ENCODE data around the gene TNFSF13. TPM values are rescaled to one million over a fixed set of nuclear protein-coding genes. Genes with fewer than 3 reads are reported as not detected.

Gene TNFSF13
- total and polyA plus RNA-seq, 5 donors from 2014 or later: 0.41 to 1.6 (median 0.48) TPM; not detected in 1

DNA sequence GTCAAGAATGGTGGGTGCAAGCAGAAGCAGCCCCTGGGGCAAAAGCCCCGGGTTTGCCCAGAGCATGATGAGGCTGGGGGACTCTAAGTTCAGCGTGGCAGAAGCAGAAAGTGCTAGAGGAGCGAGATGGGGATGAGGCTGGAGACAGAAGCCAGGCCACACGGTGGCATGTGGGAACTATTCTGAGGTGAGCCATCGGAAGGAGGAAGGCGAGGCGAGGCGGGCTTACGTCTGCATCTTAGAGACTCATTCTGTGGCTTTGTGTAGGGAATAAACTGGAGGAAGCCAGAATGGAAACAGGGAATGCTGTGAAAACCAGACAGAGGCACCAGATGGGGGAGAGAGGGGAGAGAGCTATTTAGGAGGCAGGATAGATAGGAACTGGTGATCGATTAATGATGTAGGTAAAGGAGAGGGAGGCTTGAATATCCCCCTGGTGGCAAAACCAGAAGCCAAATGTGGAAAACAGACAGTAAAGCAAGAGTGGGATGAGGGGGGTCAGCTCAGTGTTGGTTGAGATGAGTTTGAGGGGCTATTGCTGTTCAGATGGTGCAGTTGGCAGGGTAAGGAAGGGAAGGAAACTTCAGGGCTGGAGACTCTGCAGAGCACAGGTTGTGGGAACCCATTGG is 3.1 kb upstream of the TNFSF13 start:
- Histone ChIP-seq H3K9me3 (ENCODE audit: control insufficient read depth in 2 of 2, low read length in 2 of 2) (no peaks in the 10 kb centered on the region), H3K36me3 (ENCODE audit: control insufficient read depth, insufficient read depth, low read length) (peaks cover 2% of the 10 kb centered on the region), H3K4me1 (ENCODE audit: control insufficient read depth, insufficient read depth, low read length, poor library complexity, severe bottlenecking) (peaks cover 42% of the 10 kb centered on the region), H3K4me3 (ENCODE audit: low read depth, low read length) (no peak overlapping the region), H3K27me3 (ENCODE audit: control insufficient read depth, insufficient read depth, low read length) (no peaks in the 10 kb centered on the region), H3K27ac (ENCODE audit: insufficient read depth, low read length, poor library complexity, severe bottlenecking) (no peak overlapping the region)
- peak overlapping the region in 2 of 4 donors; percentile 72 to 73 for H3K4me3 Mint-ChIP-seq
- peak overlapping the region; percentile 84 to 97 (median 92) for H3K27ac Mint-ChIP-seq
- DNase-seq: no peak
- no peak for ATAC-seq (ENCODE audit: low read depth in 2 of 2)
- peaks cover 7 to 71% (median 46%) of the 10 kb centered on the region in 4 donors for H3K4me1 Mint-ChIP-seq
- peaks cover 17% of the 10 kb centered on the region for H3K36me3 Mint-ChIP-seq
- H3K9me3 Mint-ChIP-seq: no peaks in the 10 kb centered on the region
- H3K27me3 Mint-ChIP-seq: no peaks in the 10 kb centered on the region

DNA sequence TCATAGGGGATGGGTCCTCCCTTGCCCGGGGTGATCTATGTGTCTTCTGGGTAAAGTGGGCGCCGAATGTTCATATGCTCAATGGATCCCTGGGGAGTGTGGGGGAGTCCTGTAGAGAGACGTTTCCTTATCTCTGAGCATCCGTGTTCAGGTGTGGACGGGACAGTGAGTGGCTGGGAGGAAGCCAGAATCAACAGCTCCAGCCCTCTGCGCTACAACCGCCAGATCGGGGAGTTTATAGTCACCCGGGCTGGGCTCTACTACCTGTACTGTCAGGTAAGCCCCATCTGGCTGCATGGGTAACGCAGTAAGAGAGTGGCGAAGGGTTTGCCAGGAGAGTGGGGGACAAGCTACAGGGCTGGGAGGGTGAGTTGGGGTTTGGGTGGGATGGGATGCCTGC is 1.9 kb upstream of the TNFSF13 start:
- H3K27ac ChIP-seq (ENCODE audit: insufficient read depth, low read length, poor library complexity, severe bottlenecking): no peak overlapping the region
- Mint-ChIP-seq H3K27ac (peak overlapping the region in 1 of 3 donors; percentile 12), H3K4me1 (peaks cover 17 to 71% (median 44%) of the 10 kb centered on the region in 4 donors), H3K27me3 (peaks cover 7% of the 10 kb centered on the region), H3K9me3 (no peaks in the 10 kb centered on the region), H3K36me3 (peaks cover 17% of the 10 kb centered on the region), H3K4me3 (peak overlapping the region in 1 of 4 donors; percentile 67)
- ATAC-seq (ENCODE audit: low read depth in 2 of 2) (no peak), DNase-seq (no peak)
- peaks cover 43% of the 10 kb centered on the region for H3K4me1 ChIP-seq (ENCODE audit: control insufficient read depth, insufficient read depth, low read length, poor library complexity, severe bottlenecking)
- H3K27me3 ChIP-seq (ENCODE audit: control insufficient read depth, insufficient read depth, low read length): no peaks in the 10 kb centered on the region
- H3K4me3 ChIP-seq (ENCODE audit: low read depth, low read length): no peak overlapping the region
- H3K9me3 ChIP-seq (ENCODE audit: control insufficient read depth in 2 of 2, low read length in 2 of 2): no peaks in the 10 kb centered on the region
- peaks cover 2% of the 10 kb centered on the region for H3K36me3 ChIP-seq (ENCODE audit: control insufficient read depth, insufficient read depth, low read length)

DNA sequence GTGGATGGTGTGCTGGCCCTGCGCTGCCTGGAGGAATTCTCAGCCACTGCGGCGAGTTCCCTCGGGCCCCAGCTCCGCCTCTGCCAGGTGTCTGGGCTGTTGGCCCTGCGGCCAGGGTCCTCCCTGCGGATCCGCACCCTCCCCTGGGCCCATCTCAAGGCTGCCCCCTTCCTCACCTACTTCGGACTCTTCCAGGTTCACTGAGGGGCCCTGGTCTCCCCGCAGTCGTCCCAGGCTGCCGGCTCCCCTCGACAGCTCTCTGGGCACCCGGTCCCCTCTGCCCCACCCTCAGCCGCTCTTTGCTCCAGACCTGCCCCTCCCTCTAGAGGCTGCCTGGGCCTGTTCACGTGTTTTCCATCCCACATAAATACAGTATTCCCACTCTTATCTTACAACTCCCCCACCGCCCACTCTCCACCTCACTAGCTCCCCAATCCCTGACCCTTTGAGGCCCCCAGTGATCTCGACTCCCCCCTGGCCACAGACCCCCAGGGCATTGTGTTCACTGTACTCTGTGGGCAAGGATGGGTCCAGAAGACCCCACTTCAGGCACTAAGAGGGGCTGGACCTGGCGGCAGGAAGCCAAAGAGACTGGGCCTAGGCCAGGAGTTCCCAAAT is 1.3 kb upstream of the TNFSF13 start:
- DNase-seq: no peak
- peaks cover 2% of the 10 kb centered on the region for H3K36me3 ChIP-seq (ENCODE audit: control insufficient read depth, insufficient read depth, low read length)
- peak overlapping the region in 1 of 4 donors; percentile 83 for H3K4me3 Mint-ChIP-seq
- H3K27me3 Mint-ChIP-seq: peaks cover 7% of the 10 kb centered on the region
- H3K27me3 ChIP-seq (ENCODE audit: control insufficient read depth, insufficient read depth, low read length): no peaks in the 10 kb centered on the region
- no peak overlapping the region for H3K4me3 ChIP-seq (ENCODE audit: low read depth, low read length)
- H3K27ac Mint-ChIP-seq: peak overlapping the region in 1 of 3 donors; percentile 14
- ATAC-seq (ENCODE audit: low read depth in 2 of 2): no peak
- no peaks in the 10 kb centered on the region for H3K9me3 ChIP-seq (ENCODE audit: control insufficient read depth in 2 of 2, low read length in 2 of 2)
- peaks cover 17 to 65% (median 40%) of the 10 kb centered on the region in 4 donors for H3K4me1 Mint-ChIP-seq
- peak overlapping the region; percentile 51 for H3K27ac ChIP-seq (ENCODE audit: insufficient read depth, low read length, poor library complexity, severe bottlenecking)
- H3K9me3 Mint-ChIP-seq: no peaks in the 10 kb centered on the region
- H3K36me3 Mint-ChIP-seq: peaks cover 17% of the 10 kb centered on the region
- H3K4me1 ChIP-seq (ENCODE audit: control insufficient read depth, insufficient read depth, low read length, poor library complexity, severe bottlenecking): peaks cover 41% of the 10 kb centered on the region

DNA sequence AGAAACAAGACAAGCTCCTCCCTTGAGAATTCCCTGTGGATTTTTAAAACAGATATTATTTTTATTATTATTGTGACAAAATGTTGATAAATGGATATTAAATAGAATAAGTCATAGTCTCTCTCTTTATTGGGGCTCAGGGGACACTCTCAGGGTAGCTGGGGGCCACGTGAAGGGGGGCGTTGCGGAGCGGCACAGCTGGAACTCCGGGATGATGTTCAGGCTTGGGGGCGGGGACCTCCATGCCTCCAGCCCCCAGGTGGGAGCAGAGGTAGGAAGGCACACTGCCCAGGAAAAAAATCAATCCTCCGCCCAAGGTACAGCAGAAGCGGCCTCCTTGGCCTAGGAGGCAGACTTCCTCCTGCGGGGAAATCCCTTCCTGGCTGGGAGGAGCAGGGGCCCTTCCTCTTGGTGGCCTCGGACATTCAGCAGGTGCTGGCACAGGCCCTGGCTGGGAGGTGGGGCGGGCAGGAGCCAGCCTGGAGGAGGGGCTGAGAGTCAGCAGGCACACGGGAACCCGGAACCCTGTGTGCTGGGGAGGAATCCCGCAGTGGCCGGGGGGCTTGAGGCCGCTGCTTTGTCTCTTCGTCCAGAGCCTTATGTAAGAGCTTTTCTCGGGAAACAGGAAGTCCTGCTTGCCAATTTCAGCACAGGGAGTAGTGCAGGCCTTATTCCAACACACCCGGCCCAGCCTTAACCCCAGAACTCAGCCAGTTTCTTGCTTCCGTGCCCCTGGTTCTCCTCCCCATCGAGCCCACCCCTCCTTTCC is 591 bp upstream of the TNFSF13 start:
- Histone ChIP-seq H3K27ac (ENCODE audit: insufficient read depth, low read length, poor library complexity, severe bottlenecking) (peak overlapping the region; percentile 51), H3K9me3 (ENCODE audit: control insufficient read depth in 2 of 2, low read length in 2 of 2) (no peaks in the 10 kb centered on the region), H3K36me3 (ENCODE audit: control insufficient read depth, insufficient read depth, low read length) (peaks cover 2% of the 10 kb centered on the region), H3K4me1 (ENCODE audit: control insufficient read depth, insufficient read depth, low read length, poor library complexity, severe bottlenecking) (peaks cover 41% of the 10 kb centered on the region), H3K27me3 (ENCODE audit: control insufficient read depth, insufficient read depth, low read length) (no peaks in the 10 kb centered on the region), H3K4me3 (ENCODE audit: low read depth, low read length) (no peak overlapping the region)
- H3K9me3 Mint-ChIP-seq: no peaks in the 10 kb centered on the region
- H3K27ac Mint-ChIP-seq: peak overlapping the region in 1 of 3 donors; percentile 43
- ATAC-seq (ENCODE audit: low read depth in 2 of 2) (no peak), DNase-seq (peak in 1 of 3 donors; percentile 42)
- H3K36me3 Mint-ChIP-seq: peaks cover 13% of the 10 kb centered on the region
- H3K27me3 Mint-ChIP-seq: peaks cover 7% of the 10 kb centered on the region
- H3K4me3 Mint-ChIP-seq: peak overlapping the region in 3 of 4 donors; percentile 43 to 93 (median 83)
- peaks cover 16 to 64% (median 38%) of the 10 kb centered on the region in 4 donors for H3K4me1 Mint-ChIP-seq

DNA sequence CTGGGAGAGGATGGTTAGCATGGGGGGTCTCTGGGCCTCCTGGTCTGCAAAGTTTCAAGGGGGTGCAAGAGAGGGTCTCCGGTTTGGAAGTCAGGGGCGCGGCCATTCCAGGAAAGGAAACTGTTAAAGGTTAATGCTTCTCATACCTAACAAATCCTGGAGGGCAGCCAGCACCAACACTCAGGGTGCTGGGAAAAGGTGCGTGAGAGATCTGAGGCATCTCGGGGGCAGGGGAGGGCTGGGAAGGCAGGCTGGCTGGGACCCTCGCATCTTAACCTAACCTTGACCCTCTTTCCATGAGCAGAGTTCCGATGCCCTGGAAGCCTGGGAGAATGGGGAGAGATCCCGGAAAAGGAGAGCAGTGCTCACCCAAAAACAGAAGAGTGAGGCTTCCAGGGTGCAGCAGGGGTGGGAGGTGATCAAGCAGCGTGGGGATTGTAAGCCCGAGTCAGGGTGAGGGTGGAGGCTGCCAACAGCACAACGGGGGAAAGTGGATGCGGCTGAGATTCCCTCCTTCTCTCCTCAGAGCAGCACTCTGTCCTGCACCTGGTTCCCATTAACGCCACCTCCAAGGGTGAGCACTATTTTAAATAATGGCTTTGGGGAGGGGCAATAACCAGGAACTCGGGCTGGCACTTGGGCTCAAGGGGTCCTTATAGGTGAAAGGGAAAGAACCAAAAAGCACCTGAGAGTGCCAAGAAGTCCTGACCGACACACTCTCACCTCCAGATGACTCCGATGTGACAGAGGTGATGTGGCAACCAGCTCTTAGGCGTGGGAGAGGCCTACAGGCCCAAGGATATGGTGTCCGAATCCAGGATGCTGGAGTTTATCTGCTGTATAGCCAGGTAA is 996 bp downstream of the TNFSF13 start:
- peak overlapping the region in 1 of 3 donors; percentile 76 for H3K27ac Mint-ChIP-seq
- peaks cover 7% of the 10 kb centered on the region for H3K27me3 Mint-ChIP-seq
- ATAC-seq (ENCODE audit: low read depth in 2 of 2): no peak
- peaks cover 16 to 59% (median 30%) of the 10 kb centered on the region in 4 donors for H3K4me1 Mint-ChIP-seq
- H3K36me3 ChIP-seq (ENCODE audit: control insufficient read depth, insufficient read depth, low read length): peaks cover 2% of the 10 kb centered on the region
- no peaks in the 10 kb centered on the region for H3K27me3 ChIP-seq (ENCODE audit: control insufficient read depth, insufficient read depth, low read length)
- peak overlapping the region in 3 of 4 donors; percentile 94 to 97 (median 95) for H3K4me3 Mint-ChIP-seq
- peaks cover 9% of the 10 kb centered on the region for H3K36me3 Mint-ChIP-seq
- no peaks in the 10 kb centered on the region for H3K9me3 Mint-ChIP-seq
- H3K9me3 ChIP-seq (ENCODE audit: control insufficient read depth in 2 of 2, low read length in 2 of 2): no peaks in the 10 kb centered on the region
- no peak overlapping the region for H3K27ac ChIP-seq (ENCODE audit: insufficient read depth, low read length, poor library complexity, severe bottlenecking)
- H3K4me1 ChIP-seq (ENCODE audit: control insufficient read depth, insufficient read depth, low read length, poor library complexity, severe bottlenecking): peaks cover 40% of the 10 kb centered on the region
- H3K4me3 ChIP-seq (ENCODE audit: low read depth, low read length): no peak overlapping the region
- DNase-seq: no peak

DNA sequence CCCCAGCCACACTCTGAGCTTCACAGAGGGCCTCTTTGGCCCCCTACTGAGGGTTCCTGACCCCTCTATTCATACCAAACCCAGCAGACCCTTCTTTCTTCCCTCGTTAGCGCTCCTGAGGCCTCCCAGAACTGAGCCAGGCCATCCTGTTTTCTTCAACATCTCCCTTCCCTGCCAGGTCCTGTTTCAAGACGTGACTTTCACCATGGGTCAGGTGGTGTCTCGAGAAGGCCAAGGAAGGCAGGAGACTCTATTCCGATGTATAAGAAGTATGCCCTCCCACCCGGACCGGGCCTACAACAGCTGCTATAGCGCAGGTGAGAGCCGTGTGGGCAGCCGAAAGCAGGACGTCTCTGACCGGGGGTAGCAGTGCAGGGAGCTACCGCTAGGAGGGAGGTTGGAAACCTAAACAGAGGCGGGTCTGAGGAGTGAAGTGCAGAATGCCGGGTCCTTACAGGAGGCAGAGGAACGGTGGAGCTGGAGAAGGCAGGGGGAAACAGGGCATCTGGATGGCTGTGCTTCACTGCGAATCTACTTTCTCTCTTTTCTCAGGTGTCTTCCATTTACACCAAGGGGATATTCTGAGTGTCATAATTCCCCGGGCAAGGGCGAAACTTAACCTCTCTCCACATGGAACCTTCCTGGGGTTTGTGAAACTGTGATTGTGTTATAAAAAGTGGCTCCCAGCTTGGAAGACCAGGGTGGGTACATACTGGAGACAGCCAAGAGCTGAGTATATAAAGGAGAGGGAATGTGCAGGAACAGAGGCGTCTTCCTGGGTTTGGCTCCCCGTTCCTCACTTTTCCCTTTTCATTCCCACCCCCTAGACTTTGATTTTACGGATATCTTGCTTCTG is 1.9 kb downstream of the TNFSF13 start:
- no peak overlapping the region for H3K4me3 ChIP-seq (ENCODE audit: low read depth, low read length)
- no peaks in the 10 kb centered on the region for H3K9me3 Mint-ChIP-seq
- peak overlapping the region; percentile 93 to 98 (median 95) for H3K27ac Mint-ChIP-seq
- H3K27ac ChIP-seq (ENCODE audit: insufficient read depth, low read length, poor library complexity, severe bottlenecking): peak overlapping the region; percentile 97
- H3K36me3 ChIP-seq (ENCODE audit: control insufficient read depth, insufficient read depth, low read length): peaks cover 9% of the 10 kb centered on the region
- no peak for ATAC-seq (ENCODE audit: low read depth in 2 of 2)
- H3K9me3 ChIP-seq (ENCODE audit: control insufficient read depth in 2 of 2, low read length in 2 of 2): no peaks in the 10 kb centered on the region
- peak in 2 of 3 donors; percentile 31 to 60 for DNase-seq
- H3K27me3 ChIP-seq (ENCODE audit: control insufficient read depth, insufficient read depth, low read length): no peaks in the 10 kb centered on the region
- peaks cover 10% of the 10 kb centered on the region for H3K36me3 Mint-ChIP-seq
- peaks cover 40% of the 10 kb centered on the region for H3K4me1 ChIP-seq (ENCODE audit: control insufficient read depth, insufficient read depth, low read length, poor library complexity, severe bottlenecking)
- peak overlapping the region; percentile 94 to 98 (median 96) for H3K4me3 Mint-ChIP-seq
- H3K4me1 Mint-ChIP-seq: peaks cover 16 to 54% (median 25%) of the 10 kb centered on the region in 4 donors
- peaks cover 7% of the 10 kb centered on the region for H3K27me3 Mint-ChIP-seq

Data from CD4-positive, CD25-positive, alpha-beta regulatory T cell (primary cell).